Measurements from ENCODE around the gene ATRIP.
A peak's percentile ranks its signal among the peaks of the same experiment; 100 is the strongest.

Gene ATRIP

DNA sequence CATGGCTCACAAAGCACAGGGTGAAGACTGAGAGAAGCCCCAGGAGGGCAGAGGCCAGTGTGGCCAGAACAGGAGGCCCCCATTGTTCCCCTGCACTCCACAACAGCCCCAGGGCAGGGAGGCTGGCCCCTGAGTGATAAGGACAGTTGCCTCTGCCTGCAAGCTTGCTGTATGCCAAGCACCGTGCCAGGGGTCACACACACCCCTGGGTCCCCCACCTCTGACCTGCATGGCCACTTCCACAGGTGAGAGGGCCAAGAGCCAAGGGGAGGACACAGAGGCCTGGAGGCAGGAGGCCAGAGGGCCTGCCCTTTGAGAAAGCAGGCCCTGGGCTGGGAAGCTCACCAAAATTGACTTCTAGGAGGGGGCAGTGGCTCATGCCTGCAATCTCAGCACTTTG, 23.7 kb downstream of the ATRIP start:
- WGBS (ENCODE audit: extremely low coverage, insufficient coverage, insufficient read length), result no CpG with 5 or more reads among the region's 1 CpG

DNA sequence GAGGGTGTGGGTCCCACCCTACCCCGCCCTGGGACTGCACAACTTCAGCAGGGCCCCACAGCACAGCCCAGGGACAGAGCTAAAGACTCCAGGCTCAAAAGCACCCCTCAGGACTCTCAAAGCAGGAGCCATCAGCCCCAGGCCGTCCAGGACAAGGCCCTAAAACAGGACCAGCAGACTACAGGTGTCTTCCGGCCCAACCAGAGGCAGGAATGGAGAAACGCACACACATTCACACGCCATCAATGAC, 26.1 kb downstream of the ATRIP start:
- H3K79me1 ChIP-seq (ENCODE audit: low read length), result peaks cover 12% of the 10 kb centered on the region
- peak overlapping the region; percentile 38 for H2AFZ ChIP-seq (ENCODE audit: insufficient read depth, low read length, poor library complexity)
- peak overlapping the region; percentile 39 for H2BK12ac ChIP-seq (ENCODE audit: low read length)
- no peak overlapping the region for H3K23ac ChIP-seq (ENCODE audit: low read length)
- H2BK120ac ChIP-seq (ENCODE audit: insufficient read depth, low read length, poor library complexity), result peak overlapping the region; percentile 62
- peaks cover 4% of the 10 kb centered on the region for H3K79me2 ChIP-seq (ENCODE audit: control insufficient read depth, insufficient read depth, low read length, poor library complexity)
- peaks cover 29 to 33% of the 10 kb centered on the region in 2 experiments for H3K36me3 ChIP-seq (ENCODE audit: control insufficient read depth in 1 of 2, insufficient read depth in 2 of 2, low read length in 2 of 2)
- H4K12ac ChIP-seq (ENCODE audit: low read depth, low read length), result peak overlapping the region; percentile 68
- WGBS (ENCODE audit: extremely low coverage, insufficient coverage, insufficient read length), result no CpG with 5 or more reads among the region's 5 CpGs
- peak overlapping the region; percentile 75 for H3K4me3 ChIP-seq (ENCODE audit: low read depth, low read length)
- peak overlapping the region; percentile 28 for H2AK5ac ChIP-seq (ENCODE audit: low read length)
- peak overlapping the region; percentile 66 for H3K4ac ChIP-seq (ENCODE audit: low read depth, low read length)
- no peaks in the 10 kb centered on the region for H3K9me3 ChIP-seq (ENCODE audit: insufficient read depth, low read depth, low read length)
- peak overlapping the region; percentile 14 for H3K9ac ChIP-seq (ENCODE audit: low read length)
- peak overlapping the region; percentile 88 for H4K8ac ChIP-seq (ENCODE audit: low read depth, low read length)
- peak overlapping the region; percentile 54 for H3K14ac ChIP-seq (ENCODE audit: low read length)
- H3K4me1 ChIP-seq (ENCODE audit: control insufficient read depth in 1 of 2, insufficient read depth in 2 of 2, low read length in 2 of 2), result peaks cover 9 to 17% of the 10 kb centered on the region in 2 experiments
- peak overlapping the region; percentile 85 for H3K4me2 ChIP-seq (ENCODE audit: low read length)
- H2BK5ac ChIP-seq (ENCODE audit: low read depth, low read length, poor library complexity), result peak overlapping the region; percentile 34
- H3K27me3 ChIP-seq (ENCODE audit: insufficient read depth, low read length), result no peaks in the 10 kb centered on the region
- DNase-seq, result peak in 1 of 2 donors; percentile 73
- peak overlapping the region; percentile 67 for H3K27ac ChIP-seq (ENCODE audit: low read depth, low read length)
- H4K91ac ChIP-seq (ENCODE audit: low read depth, low read length), result peak overlapping the region; percentile 87
- peak overlapping the region; percentile 91 for H3K18ac ChIP-seq (ENCODE audit: low read length)

More for the DNA sequence above, 23.7 kb downstream of the ATRIP start:
- no peaks in the 10 kb centered on the region for H3K27me3 ChIP-seq (ENCODE audit: insufficient read depth, low read length)
- H4K8ac ChIP-seq (ENCODE audit: low read depth, low read length), result no peak overlapping the region
- H3K36me3 ChIP-seq (ENCODE audit: control insufficient read depth in 1 of 2, insufficient read depth in 2 of 2, low read length in 2 of 2), result peaks cover 33 to 35% of the 10 kb centered on the region in 2 experiments
- H3K4me1 ChIP-seq (ENCODE audit: control insufficient read depth in 1 of 2, insufficient read depth in 2 of 2, low read length in 2 of 2), result peaks cover 15 to 24% of the 10 kb centered on the region in 2 experiments
- H3K9me3 ChIP-seq (ENCODE audit: insufficient read depth, low read depth, low read length), result no peaks in the 10 kb centered on the region
- H3K4me2 ChIP-seq (ENCODE audit: low read length), result no peak overlapping the region
- peak overlapping the region; percentile 12 for H3K4ac ChIP-seq (ENCODE audit: low read depth, low read length)
- no peak overlapping the region for H2AFZ ChIP-seq (ENCODE audit: insufficient read depth, low read length, poor library complexity)
- H3K4me3 ChIP-seq (ENCODE audit: low read depth, low read length), result no peak overlapping the region
- H2BK120ac ChIP-seq (ENCODE audit: insufficient read depth, low read length, poor library complexity), result no peak overlapping the region
- no peak overlapping the region for H2BK12ac ChIP-seq (ENCODE audit: low read length)
- H3K79me2 ChIP-seq (ENCODE audit: control insufficient read depth, insufficient read depth, low read length, poor library complexity), result peaks cover 10% of the 10 kb centered on the region
- no peak overlapping the region for H2AK5ac ChIP-seq (ENCODE audit: low read length)
- no peak overlapping the region for H2BK5ac ChIP-seq (ENCODE audit: low read depth, low read length, poor library complexity)
- no peak overlapping the region for H3K23ac ChIP-seq (ENCODE audit: low read length)
- H3K27ac ChIP-seq (ENCODE audit: low read depth, low read length), result peak overlapping the region; percentile 9
- peak overlapping the region; percentile 13 for H3K18ac ChIP-seq (ENCODE audit: low read length)
- peaks cover 21% of the 10 kb centered on the region for H3K79me1 ChIP-seq (ENCODE audit: low read length)
- H3K14ac ChIP-seq (ENCODE audit: low read length), result no peak overlapping the region
- H4K12ac ChIP-seq (ENCODE audit: low read depth, low read length), result no peak overlapping the region
- DNase-seq, result no peak
- H3K9ac ChIP-seq (ENCODE audit: low read length), result no peak overlapping the region
- no peak overlapping the region for H4K91ac ChIP-seq (ENCODE audit: low read depth, low read length)

DNA sequence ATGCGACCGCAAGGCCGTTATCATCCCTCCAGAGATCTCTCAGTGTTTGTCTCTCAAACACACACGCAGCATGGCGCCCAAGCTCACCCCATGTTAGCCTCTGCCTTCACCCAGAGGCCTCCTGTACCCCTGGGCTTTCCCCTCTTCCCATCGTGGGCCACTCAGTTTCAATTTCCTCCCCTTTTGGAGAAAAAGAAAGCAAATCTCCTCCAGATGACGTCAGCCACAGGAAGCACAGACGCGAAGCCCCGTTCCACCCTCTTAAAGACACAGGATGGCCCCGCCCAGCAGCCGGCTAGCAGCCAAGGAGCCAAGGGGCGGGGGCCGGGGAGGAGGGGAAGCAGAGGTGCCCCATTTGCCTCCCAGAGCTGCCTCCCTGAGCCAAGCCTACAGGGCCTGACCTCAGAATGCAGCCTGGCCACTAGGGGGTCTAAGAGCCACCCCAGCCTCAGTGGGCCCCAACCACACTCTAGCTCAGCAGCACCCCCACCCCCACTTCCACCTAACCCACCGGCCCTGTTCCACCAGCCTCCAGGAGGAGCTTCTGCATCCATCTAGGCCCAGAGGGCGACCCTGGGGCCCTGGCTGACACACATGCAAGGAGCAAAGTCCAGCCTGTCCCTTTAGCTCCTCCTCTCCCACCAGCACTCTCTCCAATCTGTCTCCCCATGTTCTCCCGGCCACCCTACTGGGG, 26.5 kb downstream of the ATRIP start:
- Histone ChIP-seq H2BK5ac (ENCODE audit: low read depth, low read length, poor library complexity) (peak overlapping the region; percentile 34), H3K9me3 (ENCODE audit: insufficient read depth, low read depth, low read length) (no peaks in the 10 kb centered on the region), H4K91ac (ENCODE audit: low read depth, low read length) (peak overlapping the region; percentile 87), H3K18ac (ENCODE audit: low read length) (peak overlapping the region; percentile 91), H2BK120ac (ENCODE audit: insufficient read depth, low read length, poor library complexity) (peak overlapping the region; percentile 62), H3K4me1 (ENCODE audit: control insufficient read depth in 1 of 2, insufficient read depth in 2 of 2, low read length in 2 of 2) (peaks cover 9 to 17% of the 10 kb centered on the region in 2 experiments), H3K4me3 (ENCODE audit: low read depth, low read length) (peak overlapping the region; percentile 75), H2BK12ac (ENCODE audit: low read length) (peak overlapping the region; percentile 39), H2AFZ (ENCODE audit: insufficient read depth, low read length, poor library complexity) (peak overlapping the region; percentile 55), H3K79me2 (ENCODE audit: control insufficient read depth, insufficient read depth, low read length, poor library complexity) (peaks cover 4% of the 10 kb centered on the region), H3K23ac (ENCODE audit: low read length) (no peak overlapping the region), H3K9ac (ENCODE audit: low read length) (peak overlapping the region; percentile 14), H3K4me2 (ENCODE audit: low read length) (peak overlapping the region; percentile 85), H2AK5ac (ENCODE audit: low read length) (peak overlapping the region; percentile 28), H3K36me3 (ENCODE audit: control insufficient read depth in 1 of 2, insufficient read depth in 2 of 2, low read length in 2 of 2) (peaks cover 26 to 29% of the 10 kb centered on the region in 2 experiments), H4K8ac (ENCODE audit: low read depth, low read length) (peak overlapping the region; percentile 88), H3K14ac (ENCODE audit: low read length) (peak overlapping the region; percentile 54), H3K27ac (ENCODE audit: low read depth, low read length) (peak overlapping the region; percentile 67), H3K4ac (ENCODE audit: low read depth, low read length) (peak overlapping the region; percentile 66), H4K12ac (ENCODE audit: low read depth, low read length) (peak overlapping the region; percentile 68), H3K27me3 (ENCODE audit: insufficient read depth, low read length) (no peaks in the 10 kb centered on the region), H3K79me1 (ENCODE audit: low read length) (peaks cover 12% of the 10 kb centered on the region)
- no CpG with 5 or more reads among the region's 17 CpGs for WGBS (ENCODE audit: extremely low coverage, insufficient coverage, insufficient read length)
- DNase-seq, result peak; percentile 86 to 89

DNA sequence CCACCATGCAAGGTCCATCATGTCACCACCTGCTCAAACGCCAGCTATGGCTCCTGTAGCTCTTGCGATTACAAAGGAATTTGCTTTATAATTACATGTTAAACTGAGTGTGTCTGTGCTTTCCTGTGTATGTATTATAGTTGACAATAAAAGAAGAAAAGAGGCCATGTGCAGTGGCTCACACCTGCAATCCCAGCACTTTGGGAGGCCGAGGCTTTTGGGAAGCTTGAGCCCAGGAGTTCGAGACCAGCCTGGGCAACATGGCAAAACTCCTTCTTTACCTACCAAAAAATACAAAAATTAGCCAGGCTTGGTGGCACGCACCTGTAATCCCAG, 27.0 kb downstream of the ATRIP start:
- no CpG with 5 or more reads among the region's 5 CpGs for WGBS (ENCODE audit: extremely low coverage, insufficient coverage, insufficient read length)
- H2BK5ac ChIP-seq (ENCODE audit: low read depth, low read length, poor library complexity), result no peak overlapping the region

More for the DNA sequence above, 27.0 kb downstream of the ATRIP start:
- peaks cover 23 to 24% of the 10 kb centered on the region in 2 experiments for H3K36me3 ChIP-seq (ENCODE audit: control insufficient read depth in 1 of 2, insufficient read depth in 2 of 2, low read length in 2 of 2)
- H3K9me3 ChIP-seq (ENCODE audit: insufficient read depth, low read depth, low read length), result no peaks in the 10 kb centered on the region
- H3K27me3 ChIP-seq (ENCODE audit: insufficient read depth, low read length), result no peaks in the 10 kb centered on the region
- H4K91ac ChIP-seq (ENCODE audit: low read depth, low read length), result peak overlapping the region; percentile 15
- H3K79me1 ChIP-seq (ENCODE audit: low read length), result peaks cover 12% of the 10 kb centered on the region
- H4K12ac ChIP-seq (ENCODE audit: low read depth, low read length), result no peak overlapping the region
- no peak overlapping the region for H2AK5ac ChIP-seq (ENCODE audit: low read length)
- H3K14ac ChIP-seq (ENCODE audit: low read length), result no peak overlapping the region
- peak overlapping the region; percentile 88 for H4K8ac ChIP-seq (ENCODE audit: low read depth, low read length)
- no peak overlapping the region for H2BK120ac ChIP-seq (ENCODE audit: insufficient read depth, low read length, poor library complexity)
- peak overlapping the region; percentile 55 for H2AFZ ChIP-seq (ENCODE audit: insufficient read depth, low read length, poor library complexity)
- no peak overlapping the region for H3K4me3 ChIP-seq (ENCODE audit: low read depth, low read length)
- peaks cover 9 to 17% of the 10 kb centered on the region in 2 experiments for H3K4me1 ChIP-seq (ENCODE audit: control insufficient read depth in 1 of 2, insufficient read depth in 2 of 2, low read length in 2 of 2)
- H3K79me2 ChIP-seq (ENCODE audit: control insufficient read depth, insufficient read depth, low read length, poor library complexity), result peaks cover 4% of the 10 kb centered on the region
- H2BK12ac ChIP-seq (ENCODE audit: low read length), result no peak overlapping the region
- no peak overlapping the region for H3K18ac ChIP-seq (ENCODE audit: low read length)
- H3K4ac ChIP-seq (ENCODE audit: low read depth, low read length), result no peak overlapping the region
- H3K9ac ChIP-seq (ENCODE audit: low read length), result no peak overlapping the region
- peak overlapping the region; percentile 85 for H3K4me2 ChIP-seq (ENCODE audit: low read length)
- no peak overlapping the region for H3K23ac ChIP-seq (ENCODE audit: low read length)
- peak overlapping the region; percentile 67 for H3K27ac ChIP-seq (ENCODE audit: low read depth, low read length)
- DNase-seq, result no peak

All from trophoblast cell (in vitro differentiated cells and primary cell).